B cell (primary cell): ENCODE data around the gene DBET. TPM values are rescaled to one million over a fixed set of nuclear protein-coding genes. Genes with fewer than 3 reads are reported as not detected.
"Not testable (repeated sequence)": the region's sequence is repeated elsewhere in the genome, so short reads cannot be mapped to it uniquely, and the experiment has no call there.

Source experiments
- ATAC-seq: fragments of 200-7000 bp; cut with Tn5 transposase; one replicate; pipeline ENCODE4 v1.10.0; 2021; ENCODE audit warnings: low read depth, mild to moderate bottlenecking, moderate number of reproducible peaks, moderate library complexity
- CTCF ChIA-PET: fragments of 350-600 bp; sonication (Branson Sonifier 250); formaldehyde crosslinking; loops from one replicate; lab custom pipeline; 2021; ENCODE audit warnings: antibody characterized with exemption, inconsistent platforms; lab: Charles Lee
- POLR2A ChIA-PET: fragments of 350-600 bp; sonication (Branson Sonifier 250); formaldehyde crosslinking; loops from one replicate; lab custom pipeline; 2021; ENCODE audit warnings: antibody characterized with exemption; lab: Charles Lee
- DNase-seq: peaks from one replicate; pipeline ENCODE4 v3.0.0; 2013
- H2AFZ ChIP-seq: 2 replicates; pipeline ENCODE4 v1.6.1; 2012; ENCODE audit warnings: mild to moderate bottlenecking, low read depth, low read length; ENCODE audit not compliant: insufficient read depth, poor library complexity, severe bottlenecking
- H3K27ac ChIP-seq, 2 donors: 1 replicate in 1 of 2; 2 replicates in 1 of 2; pipeline ENCODE4 v1.5.1; 2012 to 2013; ENCODE audit warnings: low read length in 2 of 2, mild to moderate bottlenecking in 2 of 2, moderate library complexity in 1 of 2
- H3K27me3 ChIP-seq, 4 experiments: fragments of 200-600 bp in 1 of 4; sonication (generic) in 1 of 4; replicated peaks in 1 of 4; 1 replicate in 2 of 4; 2 replicates in 2 of 4; pipeline versions ENCODE4 v1.6.1 to v1.7.0; 2013 to 2016; ENCODE audit warnings: low read length in 3 of 4, mild to moderate bottlenecking in 2 of 4, mixed read lengths in 1 of 4, moderate library complexity in 1 of 4; ENCODE audit not compliant: insufficient read depth in 4 of 4, control insufficient read depth in 3 of 4; ENCODE audit errors: control extremely low read depth in 1 of 4
- H3K36me3 ChIP-seq, 2 experiments: replicated peaks in 1 of 2; 1 replicate in 1 of 2; 2 replicates in 1 of 2; pipeline versions ENCODE4 v1.6.1 to v1.7.1; 2013; ENCODE audit warnings: low read length in 1 of 2; ENCODE audit not compliant: insufficient read depth in 2 of 2, control insufficient read depth in 1 of 2; ENCODE audit errors: control extremely low read depth in 1 of 2, extremely low read depth in 1 of 2
- H3K4me1 ChIP-seq, 2 donors: fragments of 200-600 bp in 1 of 2; sonication (generic) in 1 of 2; 1 replicate in 1 of 2; 2 replicates in 1 of 2; pipeline versions ENCODE4 v1.5.1 to v1.6.1; 2013 to 2017; ENCODE audit warnings: low read length in 2 of 2; ENCODE audit not compliant: control insufficient read depth in 2 of 2, insufficient read depth in 2 of 2
- H3K4me2 ChIP-seq: replicated peaks from 2 replicates; pipeline ENCODE3; 2012; ENCODE audit warnings: mild to moderate bottlenecking, low read depth, low read length; ENCODE audit not compliant: poor library complexity, severe bottlenecking
- H3K4me3 ChIP-seq, 5 experiments: fragments of 200-600 bp in 1 of 5; sonication (generic) in 1 of 5; 1 replicate in 3 of 5; 2 replicates in 2 of 5; pipeline versions ENCODE4 v1.5.1 to v1.7.0; 2011 to 2016; ENCODE audit warnings: low read length in 4 of 5, mild to moderate bottlenecking in 4 of 5, low read depth in 2 of 5, control low read depth in 1 of 5, moderate library complexity in 1 of 5; ENCODE audit not compliant: insufficient read depth in 1 of 5; ENCODE audit errors: control extremely low read depth in 1 of 5, extremely low read depth in 1 of 5
- H3K79me2 ChIP-seq: fragments of 200-600 bp; sonication (generic); one replicate; pipeline ENCODE4 v1.6.0; 2016; ENCODE audit warnings: low read length; ENCODE audit not compliant: control insufficient read depth, insufficient read depth
- H3K9ac ChIP-seq: fragments of 200-600 bp; sonication (generic); 2 replicates; pipeline ENCODE4 v1.6.1; 2017; ENCODE audit warnings: mild to moderate bottlenecking, low read length, moderate library complexity
- H3K9me3 ChIP-seq, 3 donors: one replicate each; pipeline versions ENCODE4 v1.6.1 to v1.7.1; 2013; ENCODE audit warnings: low read length in 2 of 3; ENCODE audit not compliant: control insufficient read depth in 2 of 3, insufficient read depth in 1 of 3; ENCODE audit errors: control extremely low read depth in 1 of 3
- H4K20me1 ChIP-seq: 2 replicates; pipeline ENCODE4 v1.6.0; 2012; ENCODE audit warnings: mild to moderate bottlenecking, low read length; ENCODE audit not compliant: insufficient read depth, control insufficient read depth, poor library complexity, severe bottlenecking
- H3K27ac Mint-ChIP-seq: one replicate; pipeline ENCODE4 v1.8.0; 2021; ENCODE audit warnings: mixed read lengths
- H3K27me3 Mint-ChIP-seq: one replicate; pipeline ENCODE4 v1.8.0; 2021; ENCODE audit warnings: mixed read lengths
- H3K4me1 Mint-ChIP-seq: one replicate; pipeline ENCODE4 v1.8.0; 2021; ENCODE audit warnings: mixed read lengths
- H3K4me3 Mint-ChIP-seq: one replicate; pipeline ENCODE4 v1.8.0; 2021; ENCODE audit warnings: mixed read lengths
- H3K9me3 Mint-ChIP-seq: one replicate; pipeline ENCODE4 v1.8.0; 2022; ENCODE audit warnings: mixed read lengths; ENCODE audit not compliant: insufficient read depth
- WGBS: methylation state at CpG from one replicate; pipeline ENCODE4 v1.1.5; 2013; ENCODE audit warnings: missing lambda C conversion rate; ENCODE audit not compliant: insufficient coverage; 5-methylcytosine and 5-hydroxymethylcytosine counted together
- intact Hi-C: fragments of 100-400 bp; cut with micrococcal nuclease; formaldehyde crosslinking; loops from one replicate; pipeline ENCODE4 v1.10.0; 2022
- polyA plus RNA-seq: library from polyadenylated mRNA; depleted of rRNA; stranded (reverse); fragments of >200 nt; gene quantifications from 2 replicates; pipeline ENCODE4 v1.2.3, GENCODE V29; 2012
- small RNA-seq: library from RNA; depleted of rRNA; stranded (forward); fragments of <200 nt; gene quantifications from one replicate; pipeline ENCODE3, GENCODE V24; 2012; ENCODE audit warnings: low replicate concordance, low read depth; ENCODE audit not compliant: insufficient read length
- total RNA-seq, 2 donors: library from RNA; stranded (reverse); fragments of 120-200 nt in 1 of 2; gene quantifications; 1 replicate in 1 of 2; 2 replicates in 1 of 2; pipeline versions ENCODE4 v1.2.3 to v1.2.4, GENCODE V29; 2013 to 2022

Gene DBET
- total and polyA plus RNA-seq, 2 donors (not counting 1 experiment from before 2014, with no cell fraction given) = not detected

DNA sequence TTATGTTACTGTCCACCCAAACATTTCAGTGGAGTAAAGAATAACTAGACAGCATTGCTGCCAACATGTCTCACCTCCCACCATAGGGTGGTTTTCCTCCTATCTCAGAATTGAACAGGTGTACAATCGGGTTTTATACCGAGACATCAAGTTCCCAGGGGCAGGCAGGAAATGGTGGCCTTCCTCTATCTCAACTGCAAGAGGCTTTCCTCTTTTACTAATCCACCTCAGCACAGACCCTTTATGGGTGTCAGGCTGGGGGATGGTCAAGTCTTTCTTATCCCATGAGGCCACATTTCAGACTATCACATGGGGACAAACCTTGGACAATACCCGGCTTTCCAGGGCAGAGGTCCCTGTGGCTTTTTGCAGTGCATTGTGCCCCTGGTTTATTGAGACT, 48.6 kb downstream of the DBET start:
- no CpG with 5 or more reads among the region's 3 CpGs for WGBS
- H3K9me3 ChIP-seq, H3K4me3 ChIP-seq, ATAC-seq, POLR2A ChIA-PET, H3K27me3 Mint-ChIP-seq, H3K36me3 ChIP-seq, H3K4me1 ChIP-seq, DNase-seq, CTCF ChIA-PET, H3K4me2 ChIP-seq, H3K9me3 Mint-ChIP-seq, H2AFZ ChIP-seq, H3K9ac ChIP-seq, H3K4me1 Mint-ChIP-seq, H4K20me1 ChIP-seq, H3K79me2 ChIP-seq, H3K27ac Mint-ChIP-seq, H3K27ac ChIP-seq, H3K4me3 Mint-ChIP-seq, intact Hi-C loops, H3K27me3 ChIP-seq: not testable (repeated sequence)

DNA sequence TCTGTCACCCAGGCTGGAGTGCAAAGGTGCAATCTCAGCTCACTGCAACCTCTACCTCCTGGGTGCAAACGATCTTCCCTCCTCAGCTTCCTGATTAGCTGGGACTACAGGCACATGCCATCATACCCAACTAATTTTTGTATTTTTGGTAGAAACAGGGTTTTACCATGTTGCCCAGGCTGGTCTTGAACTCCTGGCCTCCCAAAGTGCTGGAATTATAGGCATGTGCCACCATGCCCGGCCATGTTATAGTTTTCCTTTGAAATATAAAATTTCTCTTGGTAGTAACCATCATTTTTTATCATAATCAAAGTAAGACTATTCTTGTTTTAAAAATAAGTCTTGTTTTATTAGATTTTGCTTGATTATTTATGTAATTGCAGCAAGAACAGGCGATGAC, 50.7 kb downstream of the DBET start:
- POLR2A ChIA-PET, DNase-seq, H3K79me2 ChIP-seq, H3K27ac ChIP-seq, H3K27ac Mint-ChIP-seq, H3K4me1 Mint-ChIP-seq, CTCF ChIA-PET, H2AFZ ChIP-seq, H3K36me3 ChIP-seq, H4K20me1 ChIP-seq, H3K9me3 ChIP-seq, H3K27me3 Mint-ChIP-seq, H3K4me3 Mint-ChIP-seq, intact Hi-C loops, ATAC-seq, H3K4me3 ChIP-seq, H3K4me2 ChIP-seq, H3K9me3 Mint-ChIP-seq, H3K9ac ChIP-seq, H3K4me1 ChIP-seq, H3K27me3 ChIP-seq: not testable (repeated sequence)
- 50% methylated on average over 1 of the region's 3 CpGs for WGBS

Small RNA genes within 50 kb of the gene (small RNA-seq; reads per million reads assigned to genes)
- gene RNA5SP174 (not detected), gene RNA5SP175 (not detected)

Other genes with a start within 250 kb of the DBET start
- gene FRG1, start 123.6 kb upstream of the DBET start, total RNA-seq = 41.9 and 48.0 TPM in 2 replicates
- gene FRG1, start 123.6 kb upstream of the DBET start, polyA plus RNA-seq = 13.6 and 36.2 TPM in 2 replicates
- not detected in 2 replicates for gene FRG2, start 37.2 kb upstream of the DBET start, total RNA-seq
- gene FRG2, start 37.2 kb upstream of the DBET start, polyA plus RNA-seq = not detected in 2 replicates
- not detected in 2 replicates for gene DUX4, start 109.3 kb downstream of the DBET start, total RNA-seq
- gene DUX4, start 109.3 kb downstream of the DBET start, polyA plus RNA-seq = not detected in 2 replicates